HG02981 (cell line): ENCODE measurements around the gene GKN1.
A peak's percentile ranks its signal among the peaks of the same experiment; 100 is the strongest.

Source experiments
- ATAC-seq: cut with Tn5 transposase; IDR thresholded peaks from one replicate; pipeline ENCODE4 v1.9.1; 2021; ENCODE audit warnings: mild to moderate bottlenecking, moderate library complexity; ENCODE audit not compliant: unreplicated experiment

GKN1 gene

GRCh38 chr2:69003731-69004130, 29.3 kb downstream of the GKN1 start:
- ATAC-seq = no peak

GRCh38 chr2:69007169-69007568, 32.7 kb downstream of the GKN1 start:
- ATAC-seq = no peak

GRCh38 chr2:69007603-69008002, 33.2 kb downstream of the GKN1 start:
- ATAC-seq = no peak

GRCh38 chr2:69010437-69011194, 36.2 kb downstream of the GKN1 start:
- ATAC-seq = no peak

- no peak for ATAC-seq
Observed at GRCh38 chr2:69011611-69012157, 37.2 kb downstream of the GKN1 start.

GRCh38 chr2:69012310-69013141, 38.1 kb downstream of the GKN1 start:
- ATAC-seq = peak; percentile 67

DNA sequence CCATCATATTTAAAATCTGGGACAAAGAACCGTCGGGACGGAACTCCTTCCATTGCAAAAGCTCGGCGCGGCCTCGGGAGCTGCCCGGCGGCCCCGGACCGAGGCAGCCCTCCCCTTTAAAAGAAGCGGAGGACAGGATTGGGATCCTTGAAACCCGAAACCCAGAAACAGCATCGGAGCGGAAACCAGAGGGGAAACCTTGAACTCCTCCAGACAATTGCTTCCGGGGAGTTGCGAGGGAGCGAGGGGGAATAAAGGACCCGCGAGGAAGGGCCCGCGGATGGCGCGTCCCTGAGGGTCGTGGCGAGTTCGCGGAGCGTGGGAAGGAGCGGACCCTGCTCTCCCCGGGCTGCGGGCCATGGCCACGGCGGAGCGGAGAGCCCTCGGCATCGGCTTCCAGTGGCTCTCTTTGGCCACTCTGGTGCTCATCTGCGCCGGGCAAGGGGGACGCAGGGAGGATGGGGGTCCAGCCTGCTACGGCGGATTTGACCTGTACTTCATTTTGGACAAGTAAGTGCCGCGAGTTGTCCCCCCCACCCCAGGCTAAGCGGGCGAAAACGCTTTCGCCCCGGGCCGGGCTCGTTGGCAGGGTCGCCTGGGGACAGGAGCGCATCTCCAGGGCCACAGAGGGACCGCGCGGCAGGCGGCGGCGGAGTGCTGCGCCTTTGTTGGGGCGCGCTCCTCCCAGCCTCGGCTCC, 38.9 kb downstream of the GKN1 start, which contains the start of gene ANTXR1:
Gene ANTXR1 (plus strand): TSS at position 38 of the 698 bp plus-strand sequence. CDS start 321 bp downstream, at position 359.
- no peak for ATAC-seq

GRCh38 chr2:69013840-69014821, 39.7 kb downstream of the GKN1 start:
- ATAC-seq = no peak

DNA sequence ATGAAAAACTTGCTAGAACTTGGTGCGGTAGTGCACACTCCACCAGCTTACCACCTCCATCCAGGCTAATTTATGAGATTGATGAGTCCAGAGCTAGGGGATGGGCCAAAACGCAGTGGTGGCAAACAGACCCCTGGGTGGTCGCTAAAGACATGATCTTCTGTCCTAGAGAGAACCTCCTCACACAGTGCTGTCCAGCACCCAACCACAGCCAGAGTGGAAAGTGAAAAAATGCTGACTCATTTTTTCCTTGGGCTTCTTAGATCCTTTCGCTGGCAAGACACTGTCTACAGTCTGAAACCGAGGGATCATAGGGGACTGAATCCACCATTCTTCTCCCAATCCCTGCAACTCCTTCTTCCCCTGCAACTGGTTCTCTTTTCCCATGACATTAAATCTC, 42.6 kb downstream of the GKN1 start:
- no peak for ATAC-seq

- no peak for ATAC-seq
Observed at GRCh38 chr2:69017835-69018234, 43.4 kb downstream of the GKN1 start.

DNA sequence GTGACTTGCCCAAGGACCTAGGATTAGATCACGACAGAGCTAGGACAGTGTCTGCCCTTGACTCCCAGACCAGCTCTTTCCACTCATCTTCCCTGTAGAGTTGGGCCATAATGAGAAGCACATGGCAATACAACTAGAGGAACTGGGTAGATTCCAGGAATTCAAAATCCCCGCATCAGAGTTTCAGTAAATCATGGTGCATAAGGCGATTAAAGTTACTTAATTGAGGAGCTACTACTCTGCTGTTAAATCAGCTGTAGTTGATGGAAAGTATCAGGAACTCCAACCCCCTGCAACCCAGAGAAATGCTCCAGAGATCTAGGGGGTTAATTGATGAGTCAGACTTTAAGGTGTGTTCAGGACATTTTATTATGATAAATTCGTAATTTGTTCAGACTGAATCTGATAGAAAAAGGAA, 44.3 kb downstream of the GKN1 start:
- ATAC-seq = no peak

DNA sequence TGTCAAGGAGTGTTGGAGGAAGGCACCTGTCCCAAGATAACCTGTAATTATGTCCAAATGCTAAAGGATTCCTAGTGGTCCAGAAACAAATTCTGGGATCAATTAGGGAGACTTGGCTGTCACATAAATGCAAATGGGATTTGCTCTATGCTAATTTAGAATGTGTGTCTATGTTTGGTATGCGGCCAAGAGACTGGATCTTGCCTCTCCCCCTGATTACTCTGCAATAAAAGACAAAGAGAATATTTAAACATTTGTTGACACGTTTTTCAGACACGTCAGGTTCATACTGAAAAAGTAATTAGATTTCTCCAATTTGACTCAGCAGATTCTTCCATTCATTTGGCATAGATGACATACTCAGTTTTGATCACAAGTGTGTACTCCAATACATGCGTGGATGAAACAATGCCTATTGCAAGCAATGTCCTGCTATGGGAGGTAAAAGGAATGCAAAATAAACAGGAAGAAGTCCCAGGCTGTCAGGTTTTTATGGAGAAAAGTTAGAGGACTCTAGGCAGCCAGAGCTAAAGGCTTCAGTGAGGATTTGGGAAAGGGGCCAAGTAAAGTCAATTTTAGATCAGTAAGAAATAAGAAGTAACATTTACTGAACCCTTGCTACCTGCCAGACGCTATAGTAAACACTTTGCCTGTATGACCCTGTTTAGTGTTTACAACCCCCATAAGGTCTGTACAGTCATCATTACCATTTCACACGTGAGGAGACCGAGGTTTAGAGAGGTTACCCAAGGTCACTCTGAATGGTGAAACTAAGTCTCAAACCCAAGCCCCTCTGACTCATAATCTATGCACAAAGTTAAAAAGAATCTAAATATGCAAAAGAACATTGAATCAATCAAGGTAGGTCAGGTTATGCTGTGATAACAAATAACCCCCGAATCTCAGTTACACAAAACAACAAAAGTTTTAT, 46.3 kb downstream of the GKN1 start:
- no peak for ATAC-seq

- ATAC-seq = no peak
Observed at GRCh38 chr2:69021727-69022126, 47.3 kb downstream of the GKN1 start.

DNA sequence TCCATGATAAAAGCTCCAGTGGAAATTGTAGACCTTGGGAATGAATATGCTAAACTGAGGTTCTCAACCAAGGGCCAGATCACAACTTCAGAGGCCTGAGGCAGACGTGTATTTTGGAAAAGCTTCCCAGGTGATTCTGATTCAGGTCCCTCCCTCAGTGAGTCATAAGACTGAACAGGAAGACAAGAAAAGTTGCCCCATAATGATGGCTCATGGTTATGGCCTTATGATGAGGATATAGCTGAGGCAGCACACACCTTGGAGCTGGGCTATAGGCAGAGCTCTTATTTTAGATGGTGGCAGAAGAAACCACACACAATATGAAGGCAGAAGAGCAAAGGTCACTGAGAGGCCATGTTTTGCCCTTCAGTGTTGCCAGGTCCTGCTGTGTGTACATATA, 48.1 kb downstream of the GKN1 start:
- no peak for ATAC-seq

DNA sequence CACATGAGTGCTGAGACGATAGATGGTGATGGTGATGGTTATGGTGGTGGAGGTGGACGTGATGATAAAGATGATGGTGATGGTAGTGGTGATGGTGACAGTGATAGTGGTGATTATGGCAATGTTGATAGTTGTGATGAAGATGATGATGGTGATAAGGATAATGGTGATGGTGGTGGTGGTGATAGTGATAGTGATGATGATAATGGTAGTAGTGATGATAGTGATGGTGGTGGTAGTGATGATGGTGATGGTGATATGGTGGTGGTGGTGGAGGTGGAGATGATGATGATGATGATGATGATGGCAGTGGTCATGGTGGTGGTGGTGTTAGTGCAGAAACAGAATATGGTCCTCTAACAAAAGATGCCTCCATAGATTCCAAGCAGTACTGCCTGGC, 48.8 kb downstream of the GKN1 start:
- ATAC-seq = no peak

DNA sequence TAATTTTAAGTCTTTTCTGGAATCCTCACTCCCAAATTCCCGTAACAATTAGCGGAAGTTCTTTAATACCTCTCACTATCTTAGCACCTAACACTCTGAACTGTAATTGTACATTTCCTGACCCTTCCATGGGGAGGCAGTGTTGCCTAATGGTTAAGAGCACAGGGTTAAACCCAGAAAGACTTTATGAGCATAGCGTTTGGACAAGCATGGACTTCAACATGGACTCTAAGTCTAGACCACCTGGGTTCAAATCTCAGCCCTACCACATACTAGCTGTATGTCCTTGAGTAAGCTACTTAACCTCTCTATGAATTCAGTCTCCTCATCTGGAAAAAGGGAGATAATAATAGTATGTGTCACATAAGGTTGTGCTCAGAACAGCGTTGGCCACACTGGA, 51.6 kb downstream of the GKN1 start:
- peak; percentile 57 for ATAC-seq

DNA sequence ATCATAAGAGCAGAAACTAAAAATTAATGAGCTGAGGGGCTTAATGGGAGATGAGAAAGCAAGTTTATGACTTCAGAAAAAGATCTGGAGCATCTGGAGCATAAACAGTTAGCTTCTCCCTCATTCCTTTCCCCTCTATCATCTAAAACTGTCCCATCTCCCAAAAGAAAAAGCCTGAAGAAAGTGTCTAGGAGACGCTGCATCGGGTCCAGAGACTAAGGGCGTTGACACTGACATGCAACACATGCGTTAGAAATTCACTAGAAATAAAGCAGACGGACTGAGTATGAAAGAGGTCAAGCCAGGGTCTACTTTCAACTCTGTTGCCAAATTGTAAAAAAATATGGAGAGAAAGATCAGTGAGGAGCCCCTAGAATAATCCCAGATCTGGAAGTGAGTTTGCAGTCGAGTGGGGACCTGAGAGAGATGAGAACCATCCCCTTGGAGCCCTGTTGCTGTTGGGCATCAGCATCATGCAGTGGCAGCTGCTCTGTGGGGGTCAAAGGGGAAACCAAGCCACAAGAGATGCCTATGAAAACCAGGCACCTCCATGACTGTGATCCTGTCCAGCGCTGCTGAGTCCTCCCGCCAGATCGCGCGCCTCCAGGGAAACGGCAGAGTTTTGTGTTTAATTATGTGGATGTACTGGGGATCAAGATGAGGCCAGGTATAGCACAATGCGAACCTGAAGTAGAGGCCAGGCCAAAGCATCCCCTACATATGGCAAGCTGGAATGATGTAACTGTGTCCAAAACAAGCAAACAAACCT, 52.4 kb downstream of the GKN1 start:
- ATAC-seq = no peak
